ENCODE data around the gene THRSP.
"Not testable (repeated sequence)": the region's sequence is repeated elsewhere in the genome, so short reads cannot be mapped to it uniquely, and the experiment has no call there.

The THRSP gene

DNA sequence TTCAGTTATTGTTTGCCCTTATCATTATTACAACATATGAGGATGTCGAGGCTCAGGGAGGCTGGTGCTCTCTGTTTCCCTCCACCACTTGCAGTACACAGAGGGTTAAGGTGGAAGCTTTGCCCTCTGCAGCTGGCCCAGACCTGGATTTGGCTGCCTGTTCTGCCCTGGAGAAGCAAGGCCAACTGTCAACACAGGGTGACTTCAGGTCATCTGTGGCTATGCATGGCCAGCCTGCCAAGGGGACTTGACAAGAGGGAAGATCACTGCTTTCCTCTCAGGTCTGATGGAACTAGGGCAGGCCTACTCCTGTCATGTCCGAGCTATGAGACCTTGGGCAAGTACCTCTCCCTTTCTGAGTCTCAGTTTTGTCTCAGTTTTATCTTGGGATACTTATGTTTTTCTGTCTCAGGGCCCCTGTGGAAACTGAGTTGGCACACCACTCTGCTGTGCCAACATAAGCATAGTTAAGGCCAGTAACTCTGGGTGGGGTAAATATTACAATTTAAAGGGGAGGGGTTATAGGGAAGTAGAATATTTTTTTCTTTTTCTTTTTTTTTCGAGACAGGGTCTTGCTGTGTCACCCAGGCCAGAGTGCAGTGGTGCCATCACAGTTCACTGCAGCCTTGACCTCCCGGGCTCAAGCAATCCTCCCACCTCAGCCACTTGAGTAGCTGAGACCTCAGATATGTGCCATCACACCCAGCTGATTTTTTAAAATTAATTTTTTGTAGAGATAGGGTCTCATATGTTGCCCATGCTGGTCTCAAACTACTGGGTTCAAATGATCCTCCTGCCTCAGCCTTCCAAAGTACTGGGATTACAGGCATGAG lies 2.4 kb upstream of the THRSP start:
- peak in 2 of 10 donors; percentile 21 to 43 for DNase-seq
- intact Hi-C loops (cut with DNase I), result no loop called here

DNA sequence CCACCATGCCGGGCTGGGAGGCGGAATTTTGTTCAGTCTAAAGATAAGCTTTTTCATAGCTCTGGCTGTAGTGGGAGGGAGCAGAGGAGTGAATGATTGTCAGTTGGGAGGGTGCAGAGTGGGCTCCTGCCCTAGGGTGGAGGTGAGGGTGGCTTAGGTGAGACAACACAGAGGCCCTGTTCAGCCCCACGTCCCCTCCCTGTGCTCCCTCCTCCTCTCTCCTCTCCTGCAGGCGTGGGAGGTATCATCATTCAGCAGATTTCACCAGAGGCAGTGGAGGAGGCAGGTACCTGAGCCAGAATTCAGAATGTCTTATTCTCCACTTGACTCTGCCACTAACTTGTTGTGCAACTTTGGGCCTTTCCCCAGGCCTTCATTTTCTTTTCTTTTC lies 1.7 kb upstream of the THRSP start:
- intact Hi-C loops (cut with DNase I), result no loop called here
- peak in 3 of 10 donors; percentile 20 to 85 (median 81) for DNase-seq

DNA sequence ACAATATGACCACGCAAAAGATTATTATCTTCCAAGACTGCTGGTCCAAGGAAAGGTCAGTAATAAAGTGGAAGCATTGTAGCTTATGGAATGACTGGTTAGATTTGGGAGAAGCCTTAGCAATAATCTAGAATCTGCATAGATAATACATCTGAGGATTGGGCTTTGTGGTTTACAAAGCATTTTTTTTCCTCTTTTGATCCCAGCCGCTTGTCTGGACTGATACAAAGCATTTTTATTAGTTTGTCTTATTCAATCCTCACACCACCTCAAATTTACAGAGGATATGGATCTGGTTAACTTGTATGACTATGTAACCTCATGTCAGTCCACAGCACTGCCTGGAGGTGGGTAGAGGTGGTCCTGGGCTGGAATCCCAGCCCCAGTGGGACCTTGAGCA lies 990 bp upstream of the THRSP start:
- DNase-seq, result peak in 1 of 10 donors; percentile 25
- intact Hi-C loops (cut with DNase I), result no loop called here

DNA sequence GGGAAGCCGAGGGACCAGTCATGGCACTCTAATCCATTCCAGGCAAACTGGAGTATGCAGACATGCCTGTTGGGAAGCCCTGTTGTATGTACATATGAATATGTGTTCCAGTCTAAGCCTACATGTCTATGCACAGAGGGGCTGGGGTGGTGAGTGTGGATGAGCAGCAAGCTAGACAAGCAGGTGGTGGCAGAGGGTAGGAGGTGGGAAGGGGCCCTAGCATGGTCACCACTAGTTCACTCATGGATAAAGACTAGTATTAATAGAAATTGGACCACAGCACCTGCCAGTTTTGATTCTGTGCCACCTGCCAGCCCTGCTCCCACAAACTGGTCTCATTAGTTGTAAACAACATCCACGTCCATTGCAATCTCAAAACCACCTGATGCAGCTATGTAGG lies 1.5 kb downstream of the THRSP start:
- intact Hi-C loops (cut with DNase I), result no loop called here
- peak in 1 of 10 donors; percentile 26 for DNase-seq

DNA sequence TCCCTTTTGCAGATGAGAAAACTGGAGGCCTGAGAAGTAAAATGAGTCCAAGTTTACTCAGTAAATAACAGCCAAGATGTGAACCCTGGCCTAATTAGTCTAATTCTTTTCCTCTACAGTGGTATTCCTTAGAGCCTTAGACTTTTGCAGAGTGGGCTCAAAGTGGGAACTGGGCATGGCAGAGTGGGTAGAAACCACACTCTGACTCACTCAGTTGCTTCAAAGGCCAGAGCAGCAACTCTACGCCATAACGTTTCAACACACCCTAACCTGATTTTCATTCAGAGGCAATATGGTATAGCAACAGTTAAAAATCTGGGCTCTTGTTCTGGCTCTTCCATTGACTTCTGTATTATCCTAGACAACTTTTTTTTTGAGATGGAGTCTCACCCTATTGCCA lies 2.8 kb downstream of the THRSP start:
- intact Hi-C loops (cut with DNase I), result no loop called here
- peak in 1 of 10 donors; percentile 49 for DNase-seq

DNA sequence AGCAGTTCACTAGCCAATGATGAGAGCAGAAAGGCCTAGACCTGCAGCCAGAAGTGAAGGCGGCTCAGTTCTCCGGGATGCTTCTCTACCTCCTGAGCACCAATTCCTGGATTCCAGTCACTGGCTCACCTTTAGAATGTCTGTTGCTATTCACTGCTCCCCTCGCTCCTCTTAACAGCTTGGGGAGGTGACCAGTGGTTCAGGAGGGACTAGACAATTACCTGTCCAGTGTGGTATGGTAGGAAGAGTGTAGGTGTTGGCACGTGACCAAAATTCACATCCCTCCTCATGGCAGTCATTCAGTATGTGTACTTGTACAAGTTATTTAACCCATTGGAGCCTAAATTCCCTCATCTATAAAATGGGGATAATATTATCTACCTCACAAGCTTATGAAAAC lies 4.0 kb downstream of the THRSP start:
- intact Hi-C loops (cut with DNase I), result no loop called here
- peak in 1 of 10 donors; percentile 33 for DNase-seq

DNA sequence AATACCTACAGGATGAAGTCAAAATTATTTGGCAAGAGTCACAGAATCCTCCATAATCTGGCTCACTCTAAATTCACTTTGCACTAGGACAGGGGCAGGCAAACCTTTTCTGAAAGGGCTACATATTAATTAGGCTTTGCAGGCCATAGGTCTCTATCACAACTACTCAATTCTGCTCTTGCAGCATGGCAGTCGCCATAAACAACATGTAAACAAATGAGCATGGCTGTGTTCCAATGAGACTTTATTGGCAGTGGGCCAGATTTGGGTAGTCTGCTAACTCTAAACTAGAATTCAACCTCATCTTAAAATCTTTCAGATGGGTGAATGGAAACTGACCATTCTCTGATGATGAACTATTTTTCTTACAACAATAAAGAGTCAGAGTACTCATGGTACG lies 5.8 kb downstream of the THRSP start:
- intact Hi-C loops (cut with DNase I), result no loop called here
- DNase-seq, result no peak

DNA sequence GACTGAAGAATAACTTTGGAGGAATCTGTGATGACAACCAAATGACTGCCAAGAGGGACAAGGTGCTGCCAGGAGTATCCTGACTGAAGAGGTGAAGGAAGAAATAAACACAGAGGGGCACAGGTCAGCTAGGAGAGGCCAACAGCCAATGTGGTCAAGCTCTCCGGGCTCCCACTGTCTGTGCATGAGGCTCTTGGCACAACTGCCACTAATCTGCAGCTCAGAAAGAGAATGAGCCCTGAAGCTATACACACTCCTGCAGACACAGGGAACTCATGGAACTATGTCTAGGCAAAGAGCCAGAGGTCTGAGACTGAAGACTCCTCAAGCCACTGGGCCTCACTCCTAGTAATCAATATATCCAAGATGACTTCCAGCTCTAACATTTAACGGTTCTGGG lies 7.0 kb downstream of the THRSP start:
- no peak for DNase-seq
- intact Hi-C loops (cut with DNase I), result no loop called here

DNA sequence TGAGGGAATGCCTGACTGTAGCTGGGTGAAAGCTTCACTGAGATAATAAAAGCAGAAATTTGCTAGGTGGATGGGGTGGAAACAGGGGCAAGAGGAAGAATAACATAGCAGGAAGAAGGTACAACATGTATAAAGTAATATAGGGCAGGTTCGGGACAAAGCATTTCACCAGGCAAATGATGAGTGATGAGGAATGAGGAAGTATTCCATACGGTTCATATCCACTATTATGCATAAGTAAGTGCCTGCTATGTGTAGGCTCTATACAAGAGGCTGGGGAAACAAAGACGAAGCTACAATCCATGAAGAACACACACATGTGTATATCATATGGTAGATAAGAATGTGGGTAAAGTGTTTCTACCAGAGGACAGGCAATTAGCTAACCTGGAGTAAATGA lies 8.1 kb downstream of the THRSP start:
- intact Hi-C loops (cut with DNase I), result no loop called here
- DNase-seq, result no peak

DNA sequence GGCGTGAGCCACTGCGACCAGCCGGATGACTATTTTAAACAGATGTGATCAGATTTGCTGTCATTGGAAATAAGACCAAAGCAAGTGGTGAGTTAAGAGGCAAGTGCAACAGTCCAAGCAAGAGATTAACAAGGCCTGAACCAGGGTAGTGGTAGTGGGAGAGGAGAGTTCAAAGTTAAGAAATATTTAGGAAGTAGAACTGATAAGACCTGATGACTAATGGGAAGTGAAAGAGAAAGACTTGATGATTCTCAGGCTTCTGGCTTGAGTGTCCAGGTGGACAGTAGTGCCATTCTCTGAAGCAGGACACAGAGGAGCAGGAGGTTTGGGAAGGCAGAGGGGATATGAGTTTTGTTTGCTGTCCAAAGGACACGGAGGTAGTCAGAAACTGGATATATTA lies 8.8 kb downstream of the THRSP start:
- DNase-seq, result no peak
- intact Hi-C loops (cut with DNase I), result no loop called here

DNA sequence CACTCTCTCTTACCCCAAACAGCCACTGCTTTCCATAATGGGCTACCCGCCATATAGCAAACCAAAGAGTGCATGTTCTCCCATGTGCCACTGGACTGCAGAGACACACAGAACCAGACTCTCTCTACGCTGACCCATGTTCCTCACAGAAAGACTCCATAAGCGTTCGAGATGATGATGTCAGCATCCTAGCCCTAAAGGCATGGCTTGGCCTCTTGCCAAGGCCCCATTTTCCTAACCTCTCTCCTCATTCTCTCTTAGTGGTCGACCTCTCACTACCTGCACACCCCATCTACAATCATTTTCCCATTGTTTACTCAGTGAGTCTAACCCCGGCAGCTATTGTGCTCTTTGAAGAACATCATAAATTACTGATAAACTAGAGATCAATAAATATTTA lies 11.1 kb downstream of the THRSP start:
- intact Hi-C loops (cut with DNase I), result no loop called here
- no peak for DNase-seq

DNA sequence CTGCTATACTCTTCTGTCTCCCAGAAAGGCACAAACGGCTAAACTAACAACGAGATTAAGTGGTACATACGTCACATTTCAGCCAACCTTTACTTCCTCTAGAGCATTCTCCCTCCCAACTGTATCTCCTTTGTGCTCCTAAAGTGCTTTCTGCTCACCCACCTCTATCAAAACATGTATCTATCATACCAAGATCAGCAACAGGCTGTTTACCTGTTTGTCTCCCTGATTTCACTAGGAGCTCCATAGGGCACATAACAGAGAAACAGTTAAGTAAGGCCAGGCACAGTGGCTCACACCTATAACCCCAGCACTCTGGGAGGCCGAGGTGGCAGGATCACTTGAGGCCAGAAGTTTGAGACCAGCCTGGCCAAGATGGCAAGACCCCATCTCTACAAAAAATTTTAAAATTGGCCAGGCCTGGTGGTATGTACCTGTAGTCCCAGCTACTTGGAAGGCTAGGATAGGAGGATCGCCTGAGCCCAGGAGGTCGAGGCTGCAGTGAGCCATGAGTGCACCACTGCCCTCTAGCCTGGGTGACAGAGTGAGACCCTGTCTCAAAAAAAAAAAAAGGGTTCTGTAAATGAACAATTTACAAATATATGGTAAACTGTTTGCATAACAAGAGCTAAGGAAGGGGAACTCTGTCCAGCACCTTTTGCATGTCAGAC lies 13.2 kb downstream of the THRSP start:
- intact Hi-C loops (cut with DNase I), result no loop called here
- no peak for DNase-seq

DNA sequence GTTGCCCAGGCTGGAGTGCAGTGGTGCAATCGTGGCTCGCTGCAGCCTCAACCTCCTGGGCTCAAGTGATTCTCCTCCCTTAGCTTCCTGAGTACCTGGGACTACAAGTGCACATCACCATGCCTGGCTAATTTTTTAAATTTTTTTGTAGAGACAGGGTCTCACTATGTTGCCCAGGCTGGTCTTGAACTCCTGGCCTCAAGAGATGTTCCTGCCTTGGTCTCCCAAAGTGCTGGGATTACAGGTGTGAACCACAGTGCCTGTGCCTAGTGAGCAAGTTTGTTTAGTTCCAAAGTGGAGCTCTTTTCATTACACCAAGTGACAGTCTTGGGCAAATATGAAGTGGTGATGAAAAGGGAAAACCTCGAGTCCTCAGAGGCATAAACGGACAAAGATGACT lies 13.9 kb downstream of the THRSP start:
- intact Hi-C loops (cut with DNase I); DNase-seq: not testable (repeated sequence)

DNA sequence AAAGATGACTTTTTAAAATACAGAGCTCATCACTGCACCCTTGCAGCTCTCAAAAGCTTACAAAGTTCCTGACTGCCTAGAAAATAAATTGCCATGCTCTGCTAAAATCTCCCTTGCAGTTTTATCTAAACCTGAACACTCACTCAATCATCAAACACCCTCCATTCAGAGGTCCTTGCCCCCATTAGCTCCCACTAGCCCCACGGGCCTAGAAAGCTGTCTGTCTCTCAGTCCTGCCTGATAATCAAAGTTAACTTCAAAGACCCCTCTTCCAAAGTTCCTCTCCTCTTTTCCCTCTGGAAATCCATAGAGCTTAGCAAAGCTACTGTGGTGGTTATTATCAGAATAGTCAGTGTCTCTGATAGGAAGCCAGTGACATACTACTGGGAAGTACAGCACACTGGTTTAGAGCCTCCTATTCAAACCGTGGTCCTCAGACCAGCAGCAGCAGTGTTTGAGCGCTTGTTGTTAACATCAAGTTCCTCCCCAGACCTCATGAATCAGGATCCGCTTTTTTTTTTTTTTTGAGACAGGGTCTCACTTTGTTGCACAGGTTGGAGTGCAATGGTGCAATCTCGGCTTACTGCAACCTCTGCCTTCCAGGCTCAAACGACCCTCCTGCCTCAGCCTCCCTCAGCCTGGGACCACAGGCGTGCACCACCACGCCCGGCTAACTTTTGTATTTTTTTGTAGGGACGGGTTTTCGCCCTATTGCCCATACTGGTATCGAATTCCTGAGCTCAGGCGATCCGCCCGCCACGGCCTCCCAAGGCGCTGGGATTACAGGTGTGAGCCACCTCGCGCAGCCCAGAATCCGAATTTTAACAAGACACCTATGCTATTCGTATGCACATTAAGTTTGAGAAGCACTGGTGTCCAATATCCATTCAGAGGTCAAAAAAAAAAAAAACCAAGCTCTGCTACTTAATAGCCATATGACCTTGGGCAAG lies 14.8 kb downstream of the THRSP start:
- intact Hi-C loops (cut with DNase I), result no loop called here
- no peak for DNase-seq

DNA sequence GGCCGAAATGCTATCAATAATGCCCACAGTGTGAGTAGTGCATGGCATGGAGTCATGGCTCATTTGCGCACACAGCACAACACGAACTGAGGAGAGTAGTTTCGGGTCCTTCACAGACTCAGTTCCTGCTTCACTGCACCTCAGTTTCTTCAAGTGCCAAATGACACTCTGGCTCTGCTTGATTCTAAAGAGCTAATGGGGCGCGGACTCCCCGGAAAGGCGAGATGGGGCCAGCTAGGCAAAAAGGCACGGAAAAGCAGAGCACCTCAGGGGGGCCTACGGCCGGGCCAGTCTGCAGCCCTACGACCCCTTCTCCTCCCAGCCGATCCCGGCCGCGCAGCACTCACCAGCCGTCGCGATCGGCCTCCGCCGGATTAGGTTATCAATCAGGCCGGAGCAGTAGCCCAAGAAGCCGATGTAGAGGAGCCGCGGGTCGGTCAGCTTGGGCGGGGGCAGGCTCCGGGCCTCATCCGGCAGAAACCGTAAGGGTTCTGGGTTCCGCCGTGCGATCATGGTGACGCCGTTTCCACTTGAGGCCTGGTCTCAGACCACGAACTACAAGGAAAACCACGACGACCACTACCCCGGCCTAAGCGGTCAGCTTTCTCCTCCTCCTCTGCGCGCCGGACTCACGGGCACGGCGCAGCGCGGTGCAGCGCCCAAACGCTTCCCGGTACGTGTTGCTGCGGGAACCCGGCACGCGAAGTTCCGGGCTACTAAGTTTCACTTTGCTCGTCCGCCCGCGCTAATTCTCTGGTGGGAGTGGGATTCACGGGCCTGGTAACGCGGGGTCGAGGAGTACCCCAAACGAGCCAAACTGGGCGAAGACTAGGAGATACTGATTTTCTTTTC lies 15.8 kb downstream of the THRSP start, which contains the start of gene NDUFC2:
Gene NDUFC2 (minus strand): TSS at position 631 of the 852 bp plus-strand sequence. CDS start 118 bp downstream, at position 513.
- peak; percentile 75 to 97 (median 84) for DNase-seq
- intact Hi-C loops (cut with DNase I), result no loop called here

DNA sequence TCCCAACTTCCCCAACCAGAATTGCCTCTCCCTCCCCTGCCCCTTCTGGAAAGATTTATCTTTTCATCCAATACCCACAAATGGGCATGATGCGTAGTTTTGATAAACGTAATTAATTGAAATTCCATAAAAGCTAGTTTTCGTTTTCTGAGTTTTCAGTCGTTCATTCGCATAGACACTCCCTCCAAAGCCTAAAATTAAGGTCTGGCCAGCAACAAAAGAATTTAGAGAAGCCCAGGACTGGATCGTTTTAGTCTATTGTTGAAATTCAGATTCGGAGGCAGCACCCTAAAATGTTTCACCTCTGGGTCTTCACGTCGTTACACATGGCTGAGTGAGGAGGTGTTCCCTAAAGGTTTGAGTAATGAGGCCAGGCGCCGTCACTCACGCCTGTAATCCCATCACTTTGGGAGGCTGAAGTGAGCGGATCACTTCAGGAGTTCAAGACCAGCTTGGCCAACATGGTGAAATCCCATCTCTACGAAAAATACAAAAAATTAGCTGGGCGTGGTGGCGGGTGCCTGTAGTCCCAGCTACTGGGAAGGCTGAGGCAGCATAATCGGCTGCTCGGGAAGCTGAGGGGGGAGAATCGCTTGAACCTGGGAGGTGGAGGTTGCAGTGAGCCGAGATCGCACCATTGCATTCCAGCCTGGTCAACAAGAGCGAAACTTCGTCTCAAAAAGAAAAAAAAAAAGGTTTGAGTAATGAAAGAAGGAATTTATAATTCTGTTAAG lies 16.6 kb downstream of the THRSP start:
- DNase-seq, result no peak

DNA sequence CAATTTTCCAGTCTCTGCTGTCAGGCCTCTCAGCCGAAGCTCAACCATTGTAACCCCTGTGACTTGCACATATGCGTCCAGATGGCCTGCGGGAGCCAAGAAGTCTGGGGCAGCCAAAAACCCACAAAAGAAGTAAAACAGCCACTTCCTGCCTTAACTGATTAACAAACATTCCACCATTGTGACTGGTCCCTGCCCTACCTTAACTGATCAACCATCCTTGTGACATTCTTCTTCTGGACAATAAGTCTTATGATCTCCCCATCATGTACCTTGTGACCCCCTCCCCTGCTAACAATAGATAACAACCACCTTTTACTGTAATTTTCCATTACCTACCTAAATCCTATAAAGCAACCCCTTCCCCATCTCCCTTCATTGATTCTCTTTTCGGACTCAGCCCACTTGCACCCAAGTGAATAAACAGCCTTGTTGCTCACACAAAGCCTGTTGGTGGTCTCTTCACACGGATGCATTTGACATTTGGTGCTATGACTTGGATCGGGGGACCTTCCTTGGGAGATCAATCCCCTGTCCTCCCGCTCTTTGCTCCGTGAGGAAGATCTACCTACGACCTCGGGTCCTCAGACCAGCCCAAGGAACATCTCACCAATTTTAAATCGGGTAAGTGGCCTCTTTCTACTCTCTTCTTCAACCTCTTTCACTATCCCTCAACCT lies 17.3 kb downstream of the THRSP start:
- no peak for DNase-seq

More for the DNA sequence above, 16.6 kb downstream of the THRSP start:
- intact Hi-C loops (cut with DNase I), result no loop called here

DNA sequence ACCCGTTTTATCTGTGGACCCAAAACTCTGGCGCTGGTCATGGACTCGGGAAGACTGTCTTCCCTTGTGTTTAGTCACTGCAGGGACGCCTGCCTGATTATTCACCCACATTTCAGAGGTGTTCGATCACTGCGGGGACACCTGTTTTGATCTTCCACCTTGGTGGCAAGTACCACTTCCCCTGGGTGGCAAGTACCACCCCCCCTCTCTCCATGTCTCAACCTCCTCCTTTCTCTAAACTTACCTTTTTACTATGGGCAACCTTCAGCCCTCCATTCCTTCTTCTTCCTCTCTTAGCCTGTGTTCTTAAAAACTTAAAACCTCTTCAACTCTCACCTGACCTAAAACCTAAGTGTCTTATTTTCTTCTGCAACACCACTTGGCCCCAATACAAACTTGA lies 17.9 kb downstream of the THRSP start:
- no peak for DNase-seq
- intact Hi-C loops (cut with DNase I), result no loop called here

More for the DNA sequence above, 17.3 kb downstream of the THRSP start:
- intact Hi-C loops (cut with DNase I), result no loop called here

DNA sequence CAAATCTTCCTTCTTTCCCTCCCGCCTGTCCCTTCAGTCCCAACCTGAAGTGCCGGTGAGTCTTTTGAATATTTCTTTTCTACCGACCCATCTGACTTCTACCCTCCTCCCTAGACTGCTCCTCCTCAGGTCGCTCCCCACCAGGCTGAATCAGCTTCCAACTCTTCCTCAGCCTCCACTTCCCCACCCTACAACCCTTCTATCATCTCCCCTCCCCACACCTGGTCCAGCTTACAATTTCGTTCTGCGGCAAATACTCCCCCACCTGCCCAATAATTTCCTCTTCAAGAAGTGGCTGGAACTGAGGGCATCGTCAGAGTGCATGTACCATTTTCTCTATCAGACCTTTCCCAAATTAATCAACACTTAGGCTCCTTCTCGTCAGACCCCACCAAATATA lies 18.5 kb downstream of the THRSP start:
- DNase-seq, result no peak
- intact Hi-C loops (cut with DNase I), result no loop called here
